Subcutaneous adipose tissue (tissue), 4 donors: ENCODE data around the gene FLNB. TPM values are rescaled to one million over a fixed set of nuclear protein-coding genes. Genes with fewer than 3 reads are reported as not detected.

Experiments
- CTCF ChIP-seq: fragments of 450-650 bp; IDR thresholded peaks from one replicate; pipeline ENCODE4 v1.5.1; 2016; ENCODE audit warnings: low read depth, mild to moderate bottlenecking, control low read depth, antibody characterized with exemption, moderate library complexity
- total RNA-seq, 4 donors: library from RNA; depleted of rRNA; stranded (reverse); fragments of >200 nt; gene quantifications; one replicate each; pipeline ENCODE4 v1.1.0, GENCODE V29; 2016

FLNB gene
- total RNA-seq, 4 donors from 2014 or later: 62.2 to 158 (median 75.8) TPM

GRCh38 chr3:57998366-57999283, 9.6 kb upstream of the FLNB start:
- TF ChIP-seq CTCF: no peak

GRCh38 chr3:57999417-58000115, 8.7 kb upstream of the FLNB start:
- TF ChIP-seq CTCF: no peak

- TF ChIP-seq CTCF: no peak
These were observed 7.7 kb upstream of the FLNB start for GRCh38 chr3:58000306-58001085.

GRCh38 chr3:58001086-58001467, 7.1 kb upstream of the FLNB start:
- TF ChIP-seq CTCF: no peak

- no peak for TF ChIP-seq CTCF
These were observed 6.2 kb upstream of the FLNB start for GRCh38 chr3:58001979-58002378.

GRCh38 chr3:58003093-58003492, 5.1 kb upstream of the FLNB start:
- no peak for TF ChIP-seq CTCF

GRCh38 chr3:58004973-58005372, 3.2 kb upstream of the FLNB start:
- TF ChIP-seq CTCF: no peak
